Panc1 (cell line): ENCODE results near the gene HNRNPLL.

Source experiments
- CTCF ChIP-seq: fragments of 450-650 bp; IDR thresholded peaks from 2 replicates; pipeline ENCODE4 v1.5.1; 2017; ENCODE audit warnings: mild to moderate bottlenecking
- POLR2AphosphoS5 ChIP-seq: IDR thresholded peaks from 2 replicates; pipeline ENCODE4 v1.6.1; 2012; ENCODE audit warnings: mild to moderate bottlenecking, low read depth, low read length, moderate library complexity
- SIN3A ChIP-seq: IDR thresholded peaks from 2 replicates; pipeline ENCODE4 v1.6.1; 2012; ENCODE audit warnings: low read depth, mild to moderate bottlenecking, low read length, moderate library complexity, borderline replicate concordance; ENCODE audit not compliant: insufficient read depth
- TCF7L2 ChIP-seq: IDR thresholded peaks from 2 replicates; pipeline ENCODE4 v1.6.1; 2011; ENCODE audit warnings: mild to moderate bottlenecking, low read depth, low read length, inconsistent platforms
- TF ChIP-seq, protein P1 (sequence below), 2 experiments: IDR thresholded peaks; 2 replicates each; pipeline ENCODE4 v1.6.1; 2011 to 2012; ENCODE audit warnings: low read depth in 2 of 2, control low read depth in 1 of 2, low read length in 1 of 2, mild to moderate bottlenecking in 1 of 2, moderate library complexity in 1 of 2; ENCODE audit not compliant: insufficient read depth in 1 of 2

- no peak for TF ChIP-seq CTCF
- TF ChIP-seq, protein P1, sequence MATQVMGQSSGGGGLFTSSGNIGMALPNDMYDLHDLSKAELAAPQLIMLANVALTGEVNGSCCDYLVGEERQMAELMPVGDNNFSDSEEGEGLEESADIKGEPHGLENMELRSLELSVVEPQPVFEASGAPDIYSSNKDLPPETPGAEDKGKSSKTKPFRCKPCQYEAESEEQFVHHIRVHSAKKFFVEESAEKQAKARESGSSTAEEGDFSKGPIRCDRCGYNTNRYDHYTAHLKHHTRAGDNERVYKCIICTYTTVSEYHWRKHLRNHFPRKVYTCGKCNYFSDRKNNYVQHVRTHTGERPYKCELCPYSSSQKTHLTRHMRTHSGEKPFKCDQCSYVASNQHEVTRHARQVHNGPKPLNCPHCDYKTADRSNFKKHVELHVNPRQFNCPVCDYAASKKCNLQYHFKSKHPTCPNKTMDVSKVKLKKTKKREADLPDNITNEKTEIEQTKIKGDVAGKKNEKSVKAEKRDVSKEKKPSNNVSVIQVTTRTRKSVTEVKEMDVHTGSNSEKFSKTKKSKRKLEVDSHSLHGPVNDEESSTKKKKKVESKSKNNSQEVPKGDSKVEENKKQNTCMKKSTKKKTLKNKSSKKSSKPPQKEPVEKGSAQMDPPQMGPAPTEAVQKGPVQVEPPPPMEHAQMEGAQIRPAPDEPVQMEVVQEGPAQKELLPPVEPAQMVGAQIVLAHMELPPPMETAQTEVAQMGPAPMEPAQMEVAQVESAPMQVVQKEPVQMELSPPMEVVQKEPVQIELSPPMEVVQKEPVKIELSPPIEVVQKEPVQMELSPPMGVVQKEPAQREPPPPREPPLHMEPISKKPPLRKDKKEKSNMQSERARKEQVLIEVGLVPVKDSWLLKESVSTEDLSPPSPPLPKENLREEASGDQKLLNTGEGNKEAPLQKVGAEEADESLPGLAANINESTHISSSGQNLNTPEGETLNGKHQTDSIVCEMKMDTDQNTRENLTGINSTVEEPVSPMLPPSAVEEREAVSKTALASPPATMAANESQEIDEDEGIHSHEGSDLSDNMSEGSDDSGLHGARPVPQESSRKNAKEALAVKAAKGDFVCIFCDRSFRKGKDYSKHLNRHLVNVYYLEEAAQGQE (IDR thresholded peaks at IDR 0.05; ENCODE audit: insufficient read depth in 1 of 2, low read depth in 2 of 2, low read length in 1 of 2): no peak
- no peak for TF ChIP-seq SIN3A
- TF ChIP-seq POLR2AphosphoS5: no peak
- TF ChIP-seq TCF7L2: no peak
These were observed 30.3 kb upstream of the HNRNPLL start for GRCh38 chr2:38632980-38633379.
